NCI-H2107 treated with DMSO at 0.1 percent for 48 hours (cell line): ENCODE data around the gene FIGLA.
"Not testable (repeated sequence)": the region's sequence is repeated elsewhere in the genome, so short reads cannot be mapped to it uniquely, and the experiment has no call there.

Experiments
- DNase-seq: peaks from one replicate; lab custom pipeline; 2025; ENCODE audit not compliant: unreplicated experiment; lab: John Stamatoyannopoulos, UW

FIGLA gene

DNA sequence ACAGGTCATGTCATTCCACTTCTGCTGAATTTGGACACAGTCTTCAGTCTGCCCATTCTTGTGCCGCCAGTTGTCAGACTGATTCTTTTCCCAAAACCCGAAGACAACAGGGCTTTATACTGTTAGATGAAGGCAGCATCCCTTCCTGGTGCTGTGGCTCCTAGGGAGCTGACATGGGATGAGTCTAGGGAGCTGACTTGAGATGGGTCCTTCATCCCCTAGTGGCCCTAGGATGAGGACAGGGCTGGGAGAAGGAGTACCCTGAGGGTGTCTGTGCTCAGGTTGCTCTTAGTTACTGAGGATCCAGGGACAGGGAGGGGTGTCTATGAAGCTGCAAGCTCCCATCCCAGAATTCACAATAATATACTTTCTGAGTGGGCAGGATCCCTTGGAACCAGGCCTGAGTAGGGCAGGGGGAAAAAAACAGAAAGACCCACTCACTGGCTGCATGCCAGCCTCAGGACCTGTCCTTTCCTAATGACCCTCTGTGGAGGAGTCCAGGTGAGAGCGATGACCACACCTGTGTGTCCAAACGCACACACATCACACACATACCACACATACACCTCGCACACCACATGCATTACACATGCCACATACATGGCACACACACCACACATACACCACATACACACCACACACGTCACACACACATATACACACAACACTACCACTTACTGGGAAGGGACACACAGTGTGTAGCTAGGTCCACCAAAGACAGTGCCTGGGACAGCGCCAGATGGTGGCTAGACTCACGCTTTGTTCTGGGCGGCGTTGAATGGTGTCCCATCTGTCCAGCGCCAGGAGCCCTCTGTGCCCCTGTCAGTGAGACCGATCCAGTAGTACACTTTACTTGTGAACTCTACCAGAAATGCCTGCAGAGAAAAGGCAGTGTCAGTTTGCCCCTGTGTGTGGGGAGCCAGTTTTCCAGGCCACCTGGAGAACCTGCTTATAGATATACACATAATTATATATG, 18.8 kb upstream of the FIGLA start:
- DNase-seq, result no peak

DNA sequence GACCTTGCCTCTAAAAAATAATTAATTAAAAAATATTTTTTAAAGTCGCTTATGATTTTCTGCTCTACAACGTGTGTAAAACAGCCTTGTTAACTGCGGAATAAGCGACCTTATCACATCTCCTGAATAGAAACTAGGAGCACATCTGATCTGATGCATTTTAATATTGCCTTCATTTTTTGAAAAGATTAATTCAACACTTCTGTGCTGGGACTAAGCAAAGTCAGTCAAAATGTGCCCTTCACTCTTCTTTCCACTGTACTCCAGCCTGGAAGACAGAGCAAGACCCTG, 17.3 kb upstream of the FIGLA start:
- DNase-seq, result no peak

DNA sequence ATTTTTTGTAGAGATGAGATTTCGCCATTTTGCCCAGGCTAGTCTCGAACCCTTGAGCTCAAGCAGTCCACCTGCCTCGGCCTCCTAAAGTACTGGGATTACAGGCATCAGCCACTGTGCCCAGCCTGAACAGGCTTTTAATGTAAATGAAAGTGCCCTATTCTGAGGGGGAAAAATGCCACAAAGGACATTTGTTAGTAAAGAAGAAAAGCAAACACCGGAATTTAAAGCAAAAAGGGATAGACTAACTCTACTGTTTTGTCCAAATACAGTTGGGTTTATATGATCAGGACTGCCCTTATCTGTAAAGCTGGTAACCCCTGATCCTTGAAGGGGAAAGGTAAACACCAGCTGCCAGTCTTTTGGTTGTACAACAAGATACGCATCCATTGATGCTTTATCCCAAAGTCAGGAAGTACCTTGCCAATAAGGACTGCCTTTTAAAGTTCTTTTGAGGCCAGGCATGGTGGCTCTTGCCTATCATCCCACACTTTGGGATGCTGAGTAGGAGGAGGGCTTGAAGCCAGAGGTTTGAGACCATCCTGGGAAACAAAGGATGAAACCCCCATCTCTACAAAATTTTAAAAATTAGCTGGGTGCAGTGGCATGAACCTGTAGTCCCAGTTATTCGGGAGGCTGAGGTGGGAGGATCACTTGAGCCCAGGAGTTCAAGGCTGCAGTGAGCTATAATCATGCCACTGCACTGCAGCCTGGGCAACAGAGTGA, 16.8 kb upstream of the FIGLA start:
- DNase-seq, result no peak

DNA sequence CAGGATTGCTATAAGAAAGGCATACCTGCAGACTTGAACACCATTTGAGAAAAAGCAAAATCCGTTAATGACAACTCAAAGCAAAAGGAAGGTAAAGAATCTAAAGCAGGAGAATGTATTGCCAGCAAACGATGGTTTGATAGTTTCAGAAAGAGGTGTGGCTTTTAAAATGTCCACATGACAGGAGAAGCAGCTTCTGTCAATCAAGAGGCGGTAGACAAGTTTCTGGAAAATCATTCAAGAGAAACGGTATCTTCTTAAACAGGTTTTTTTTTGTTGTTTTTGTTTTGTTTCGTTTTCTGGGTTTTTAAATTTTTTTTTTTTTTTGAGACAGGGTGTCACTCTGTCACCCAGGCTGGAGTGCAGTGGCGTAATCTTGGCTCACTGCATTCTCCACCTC, 16.2 kb upstream of the FIGLA start:
- DNase-seq, result no peak

DNA sequence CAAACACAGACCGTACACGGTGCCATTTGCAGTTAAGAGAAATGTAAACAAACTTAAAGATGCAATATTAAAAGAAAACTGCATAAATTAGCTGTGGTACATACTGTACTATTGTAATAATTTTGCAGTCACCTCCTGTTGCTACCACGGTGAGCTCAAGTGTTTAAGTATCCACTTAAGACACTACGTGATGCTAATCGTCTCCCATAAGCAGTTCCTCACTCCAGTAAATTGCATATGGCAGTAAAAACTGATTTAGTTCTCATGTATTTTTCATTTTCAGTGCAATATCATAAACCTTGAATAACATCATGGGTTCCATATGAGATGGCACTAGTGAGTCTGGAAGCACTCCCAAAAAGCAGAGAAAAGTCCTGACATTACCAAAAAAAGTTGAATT, 15.6 kb upstream of the FIGLA start:
- DNase-seq, result peak; percentile 6

DNA sequence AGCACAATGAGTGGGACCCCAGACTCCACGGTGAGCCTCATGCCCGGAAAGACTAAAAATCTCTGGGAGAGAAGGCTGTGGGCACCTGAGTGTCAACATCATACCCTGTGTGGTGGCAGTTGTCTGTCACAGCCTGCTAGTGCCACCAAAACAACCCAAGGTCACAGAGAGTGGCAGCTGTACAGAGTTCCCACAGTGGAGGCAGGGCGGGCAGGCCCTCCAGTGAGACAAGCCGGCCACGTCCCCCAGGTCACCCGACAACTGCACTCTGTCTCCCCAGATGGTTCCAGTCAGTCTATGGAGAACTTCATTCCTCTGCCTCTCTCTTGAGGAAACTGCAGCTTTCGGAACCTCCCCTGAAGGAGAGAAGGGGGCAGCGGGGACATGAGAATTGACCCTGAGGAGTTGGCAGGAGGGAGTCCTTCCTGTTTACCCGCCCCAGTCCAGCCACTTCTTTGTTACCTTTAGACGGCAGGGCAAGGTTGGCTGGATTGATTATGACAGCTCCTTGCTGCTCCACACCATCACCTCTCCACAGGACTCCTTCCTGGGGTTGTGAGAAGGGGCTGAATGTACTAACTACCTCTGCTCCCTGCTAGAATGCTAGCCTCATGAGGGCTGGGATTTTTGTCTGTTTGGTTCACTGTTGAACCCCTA, 11.3 kb upstream of the FIGLA start:
- no peak for DNase-seq

DNA sequence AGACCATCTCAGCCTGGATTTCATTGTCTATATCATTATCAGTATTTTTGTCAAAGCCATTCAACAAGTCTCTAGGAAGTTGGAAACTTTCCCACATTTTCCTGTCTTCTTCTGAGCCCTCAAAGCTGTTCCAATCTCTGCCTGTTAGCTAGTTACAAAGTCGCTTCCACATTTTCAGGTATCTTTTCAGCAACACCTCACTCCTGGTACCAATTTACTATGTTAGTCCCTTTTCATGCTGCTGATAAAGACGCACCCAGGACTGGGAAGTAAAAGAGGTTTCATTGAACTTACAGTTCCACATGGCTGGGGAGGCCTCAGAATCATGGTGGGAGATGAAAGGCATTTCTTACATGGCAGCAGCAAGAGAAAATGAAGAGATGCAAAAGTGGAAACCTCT, 9.3 kb upstream of the FIGLA start:
- no peak for DNase-seq

DNA sequence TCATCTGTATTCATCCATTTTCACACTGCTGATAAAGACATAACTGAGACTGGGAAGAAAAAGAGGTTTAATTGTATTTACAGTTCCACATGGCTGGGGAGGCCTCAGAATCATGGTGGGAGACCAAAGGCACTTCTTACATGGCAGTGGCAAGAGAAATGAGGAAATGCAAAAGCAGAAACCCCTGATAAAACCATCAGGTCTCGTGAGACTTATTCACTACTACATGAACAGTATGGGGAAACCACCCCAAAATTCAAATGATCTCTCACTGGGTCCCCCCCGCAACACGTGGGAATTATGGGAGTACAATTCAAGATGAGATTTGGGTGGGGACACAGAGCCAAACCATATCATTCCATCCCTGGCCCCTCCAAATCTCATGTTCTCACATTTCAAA, 7.6 kb upstream of the FIGLA start:
- not testable (repeated sequence) for DNase-seq

DNA sequence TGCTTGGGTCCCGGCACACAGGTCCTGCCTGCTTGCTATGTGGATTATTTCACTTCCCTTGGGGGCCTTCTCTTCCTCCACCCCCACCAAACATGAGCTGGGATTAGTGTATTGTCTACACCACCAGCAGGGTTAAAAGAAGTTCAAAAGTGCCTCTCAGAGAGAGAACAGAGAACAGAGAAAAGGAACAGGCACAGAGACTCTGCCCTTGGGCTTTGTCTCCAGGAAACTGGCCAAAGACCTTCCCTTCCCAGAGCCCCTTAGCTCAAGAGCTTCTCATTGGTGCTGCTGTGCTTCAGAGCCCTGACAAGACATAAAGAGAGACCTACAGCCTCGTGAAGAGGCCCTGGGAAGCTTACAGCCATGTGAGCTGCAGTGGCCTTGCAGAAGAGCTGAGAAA, 7.1 kb upstream of the FIGLA start:
- DNase-seq, result no peak

DNA sequence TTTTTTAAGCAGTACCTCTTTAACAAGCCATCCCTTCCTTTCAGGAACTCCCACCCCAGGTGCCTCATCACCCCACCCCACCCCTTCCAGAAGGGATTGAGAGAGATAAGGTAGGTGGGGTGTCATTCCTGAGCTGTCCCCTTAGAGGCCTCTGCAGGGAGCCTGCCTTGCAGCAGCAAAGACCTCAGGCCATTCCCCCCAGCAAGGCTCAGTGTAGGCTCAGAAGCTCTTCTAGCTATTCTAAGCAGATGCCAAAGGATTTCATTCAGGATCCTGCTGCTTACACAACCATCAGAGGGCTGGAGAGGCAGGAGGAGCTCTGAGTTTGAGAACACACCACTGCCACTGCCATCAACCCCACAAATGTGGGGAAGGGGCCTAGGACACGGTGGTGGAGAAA, 5.8 kb upstream of the FIGLA start:
- no peak for DNase-seq

DNA sequence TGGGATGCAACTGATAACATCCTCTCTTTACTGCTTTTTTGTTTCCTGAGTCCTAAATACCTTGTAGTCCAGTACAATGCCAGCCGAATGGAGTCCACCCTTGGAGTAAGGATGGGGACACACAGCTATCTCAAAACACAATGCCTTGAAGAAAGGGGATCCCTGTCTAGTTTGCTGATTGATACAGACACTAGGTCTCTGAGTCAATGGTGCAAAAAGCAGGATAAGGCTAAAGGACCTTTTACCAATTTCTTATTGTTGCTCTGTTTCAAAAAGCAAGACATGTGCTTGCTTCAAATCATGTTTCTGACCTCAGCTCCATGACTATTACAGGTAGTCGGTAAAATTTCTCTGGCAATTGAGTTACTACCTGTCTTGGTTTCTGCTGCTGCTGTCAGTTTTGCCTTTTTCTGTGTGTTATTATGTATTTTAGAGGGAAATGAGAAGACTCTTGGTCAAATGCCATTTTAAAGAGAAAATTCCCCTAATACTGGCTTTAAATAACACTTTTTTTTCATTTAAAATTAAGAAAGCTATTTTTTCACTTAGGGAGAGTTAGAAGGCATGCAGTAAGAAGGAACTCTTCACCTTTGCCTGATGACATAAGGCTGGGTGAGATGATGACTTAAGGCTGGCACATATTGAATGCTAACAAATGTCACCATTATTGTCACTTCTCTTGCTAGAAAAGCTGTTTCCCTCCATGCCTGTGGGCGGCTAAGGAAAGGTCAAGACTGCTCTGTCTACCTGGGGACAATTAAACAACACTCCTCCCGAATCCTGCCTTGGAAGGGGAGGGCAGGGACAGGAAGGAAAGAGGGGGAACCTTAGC, 4.9 kb upstream of the FIGLA start:
- DNase-seq, result no peak

DNA sequence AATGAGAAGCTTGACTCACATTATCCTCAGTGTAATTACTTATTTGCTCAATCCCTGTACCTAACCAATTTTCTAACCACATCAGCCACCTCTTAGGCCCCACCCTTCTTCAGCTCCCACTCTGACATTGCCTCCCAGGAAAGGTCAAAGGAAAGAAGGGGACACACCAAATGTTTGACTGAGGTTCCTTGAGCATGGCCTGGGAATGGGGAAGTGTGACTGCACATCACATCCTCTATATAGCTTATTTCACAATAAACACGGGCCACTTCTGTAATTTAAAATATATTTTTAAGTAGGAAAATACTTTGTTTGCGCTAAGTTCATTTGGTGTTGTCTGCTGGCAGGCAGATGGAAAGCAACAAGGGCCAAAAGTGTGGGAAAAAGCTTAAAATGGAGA, 3.0 kb upstream of the FIGLA start:
- no peak for DNase-seq

DNA sequence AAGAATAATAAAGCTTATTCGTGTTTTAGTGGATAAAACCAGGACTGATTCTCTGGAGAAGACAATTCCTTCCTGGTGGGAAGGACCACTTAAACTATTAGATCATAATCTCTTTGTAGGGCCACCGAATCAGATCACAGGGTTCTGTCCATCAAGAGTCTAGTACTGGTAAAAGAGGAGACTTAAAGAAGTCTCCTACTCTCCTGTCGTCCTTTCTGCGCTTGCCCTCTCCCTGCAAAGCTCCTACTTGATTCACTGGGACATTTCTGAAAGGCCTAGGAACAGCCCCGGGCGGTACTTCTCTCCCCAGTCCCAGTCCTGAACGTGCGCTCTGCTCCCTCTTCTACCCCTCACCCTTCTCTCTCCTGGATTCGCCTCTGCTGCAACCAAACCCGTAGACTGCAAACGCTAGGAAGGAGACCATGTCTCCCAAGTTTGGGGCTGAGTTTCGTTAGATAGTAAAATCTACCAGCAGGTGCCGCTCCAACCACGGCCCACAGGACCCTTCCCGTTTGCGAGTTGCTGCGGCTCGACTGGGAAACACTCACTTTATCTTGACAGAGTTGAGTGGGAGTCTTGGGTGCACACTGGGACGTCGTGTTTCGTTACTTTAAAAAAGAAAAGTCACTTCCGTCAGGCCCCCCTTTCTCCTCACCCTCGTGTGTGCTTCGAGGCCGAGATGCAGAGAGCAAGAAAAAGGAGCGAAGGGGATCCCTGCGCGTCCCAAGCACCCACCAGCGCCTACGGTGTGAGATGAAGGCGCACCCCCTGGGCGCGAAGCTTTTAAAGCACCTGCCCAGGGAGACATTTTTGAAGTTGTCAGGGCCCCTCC, 923 bp downstream of the FIGLA start:
- peak; percentile 49 for DNase-seq

DNA sequence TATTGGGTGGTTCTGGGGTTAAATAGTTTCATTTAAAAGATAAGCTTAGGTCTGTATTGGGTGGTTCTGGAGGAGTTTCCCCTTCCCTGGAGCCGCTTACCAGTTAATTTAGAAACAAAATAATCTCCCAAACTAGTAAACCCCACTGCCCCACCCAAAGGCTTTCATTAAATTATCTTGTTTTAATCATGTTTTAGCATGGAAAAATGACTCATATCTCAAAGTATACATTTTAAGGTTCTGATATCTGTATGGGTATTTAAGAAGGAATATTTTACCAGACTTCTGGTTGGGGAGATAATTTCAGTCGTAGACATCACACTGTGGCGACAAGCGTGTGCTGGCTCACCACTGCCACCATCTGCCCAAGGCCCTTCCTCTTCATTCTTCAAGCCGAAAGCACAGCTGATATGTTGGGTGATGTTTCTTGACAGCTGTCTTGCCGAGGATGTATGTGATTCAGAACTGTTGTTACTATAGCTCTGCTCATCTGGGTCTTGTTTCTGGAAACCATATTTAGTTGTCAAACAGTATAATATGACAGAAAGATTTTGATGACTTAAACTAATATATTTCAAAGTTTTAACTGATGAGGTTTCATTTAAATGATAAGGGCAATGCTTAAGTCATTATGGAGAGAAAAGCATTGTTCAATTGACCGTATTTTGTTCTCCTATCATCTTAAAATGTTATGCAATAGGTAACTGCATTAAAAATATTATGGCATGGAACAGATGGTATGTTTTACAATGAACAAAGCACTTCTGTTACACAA, 5.1 kb downstream of the FIGLA start:
- peak; percentile 36 for DNase-seq

DNA sequence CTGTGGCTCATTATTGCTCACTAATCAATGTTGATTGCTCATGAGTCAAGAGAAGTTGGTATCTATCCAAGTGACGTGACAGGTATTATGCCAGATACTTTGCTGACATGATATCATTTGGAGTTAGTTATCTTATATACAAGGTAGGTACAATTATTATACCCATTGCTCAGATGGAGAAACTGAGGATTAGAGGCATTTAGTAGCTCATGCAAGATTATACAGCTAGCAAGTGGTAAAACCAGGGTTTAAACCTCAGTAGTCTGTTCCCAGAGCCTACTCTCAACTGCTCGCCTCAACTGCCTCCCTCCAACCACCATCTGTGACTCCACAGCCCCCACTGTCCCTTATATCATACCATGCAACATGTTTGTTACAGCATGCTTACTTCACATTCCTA, 6.1 kb downstream of the FIGLA start:
- DNase-seq, result no peak

DNA sequence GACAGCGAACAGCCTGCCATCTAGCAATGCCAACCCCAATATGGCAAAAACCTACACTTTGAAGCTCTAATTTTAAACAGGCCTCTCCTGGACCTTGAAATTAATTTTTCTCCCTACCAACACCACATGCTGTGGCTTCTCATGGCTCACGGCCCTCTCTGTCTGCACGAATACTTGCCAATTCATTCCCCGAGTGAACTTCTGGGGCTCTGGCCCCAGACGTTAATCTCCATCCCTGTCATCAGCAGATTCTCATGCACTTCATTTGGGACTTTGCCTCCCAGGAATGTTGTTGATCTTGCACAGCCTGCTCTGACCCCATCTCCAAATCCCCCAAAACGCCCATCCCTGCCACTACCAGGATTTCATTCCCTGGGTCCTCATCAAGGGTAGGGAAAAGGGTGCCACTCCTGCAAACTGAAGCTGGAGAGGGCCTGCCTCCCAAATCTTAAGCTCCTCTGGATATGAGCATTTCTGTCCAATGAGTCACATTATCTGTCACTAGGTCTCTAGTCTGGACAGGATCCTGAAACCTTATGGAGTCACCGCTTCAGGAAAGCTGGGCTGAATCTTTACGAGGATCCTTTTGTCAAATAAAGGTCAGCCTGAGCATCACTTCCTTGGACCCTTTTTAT, 10.4 kb downstream of the FIGLA start:
- no peak for DNase-seq

DNA sequence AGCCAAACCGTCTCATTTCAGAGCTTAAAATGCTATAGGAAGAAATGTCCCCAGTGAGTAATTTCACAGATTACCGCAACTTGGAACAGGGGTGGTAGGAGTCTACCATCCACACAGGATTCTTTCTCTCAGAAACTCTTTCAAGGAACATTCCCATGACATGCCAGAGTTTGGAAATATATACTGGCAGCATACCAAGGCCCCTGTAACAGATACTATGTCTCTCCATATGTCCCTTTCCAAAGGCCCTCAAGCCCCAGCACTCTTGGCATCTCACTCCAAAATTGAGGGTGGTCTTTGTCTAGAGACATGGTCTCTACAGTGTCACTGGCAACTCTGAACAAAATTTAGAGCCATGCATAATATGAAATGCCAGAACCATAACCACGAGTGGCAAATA, 11.0 kb downstream of the FIGLA start:
- DNase-seq, result no peak

DNA sequence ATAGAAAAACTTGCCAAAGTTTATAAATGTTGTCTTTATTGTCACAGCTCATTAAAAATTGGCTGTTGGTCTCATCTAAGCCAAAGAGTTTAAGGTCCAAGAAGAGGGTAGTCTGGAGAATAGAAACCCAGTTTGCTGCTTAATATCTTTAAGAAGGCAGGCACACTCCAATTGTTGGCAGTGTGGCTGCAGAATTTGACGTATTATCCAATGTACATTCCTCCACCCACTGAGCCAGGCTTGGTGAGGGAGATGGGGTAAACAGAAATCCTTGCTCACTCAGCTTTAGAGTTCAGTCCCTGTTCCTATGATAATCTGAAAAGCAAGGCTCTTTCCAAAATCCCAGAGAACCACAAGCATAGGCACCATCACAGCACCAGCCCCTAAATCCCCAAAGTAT, 11.8 kb downstream of the FIGLA start:
- DNase-seq, result no peak

DNA sequence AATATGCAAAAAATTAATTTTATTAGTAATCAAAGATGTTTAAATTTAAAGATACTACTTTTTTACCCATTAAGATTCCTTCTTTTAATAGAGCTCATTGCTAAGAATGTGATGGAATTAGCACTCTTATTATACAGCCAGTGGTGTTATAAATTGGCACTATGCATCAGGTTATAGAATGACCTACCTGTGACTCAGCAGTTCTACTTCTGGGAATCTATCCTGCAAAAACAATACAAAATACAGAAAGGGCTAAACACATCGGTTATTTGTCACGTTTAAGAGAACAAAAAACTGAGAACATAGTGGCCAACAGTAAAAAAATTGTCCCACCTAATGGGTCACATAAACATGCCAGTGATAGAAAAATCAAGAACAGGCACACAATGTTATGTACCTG, 13.0 kb downstream of the FIGLA start:
- DNase-seq, result no peak
